Central memory CD4-positive, alpha-beta T cell (primary cell): ENCODE results near the gene TOMM70.

Experiments
- DNase-seq: peaks from one replicate; pipeline ENCODE4 v3.0.0; 2022

TOMM70 gene

GRCh38 chr3:100319951-100320350 lies 80.9 kb downstream of the TOMM70 start:
- no peak for DNase-seq

- DNase-seq, result no peak
Measured at GRCh38 chr3:100317912-100318311, 83.0 kb downstream of the TOMM70 start.

- DNase-seq, result peak; percentile 40
Measured at GRCh38 chr3:100316641-100317069, 84.2 kb downstream of the TOMM70 start.
